WTC11 (cell line): ENCODE measurements around the gene DHX9. TPM values are rescaled to one million over a fixed set of nuclear protein-coding genes. Genes with fewer than 3 reads are reported as not detected.

Experiments
- ATAC-seq: fragments of 200-7000 bp; cut with Tn5 transposase; 2 replicates; pipeline ENCODE4 v1.10.0; 2021; ENCODE audit warnings: mild to moderate bottlenecking, moderate library complexity
- CTCF ChIA-PET: fragments of 300-600 bp; sonication (Branson Sonifier 250); formaldehyde crosslinking; loops from one replicate; lab custom pipeline; 2021; ENCODE audit warnings: antibody characterized with exemption; lab: Charles Lee
- POLR2A ChIA-PET: fragments of 350-600 bp; sonication (Branson Sonifier 250); formaldehyde crosslinking; loops from one replicate; lab custom pipeline; 2021; ENCODE audit warnings: antibody characterized with exemption; lab: Charles Lee
- DNase-seq: peaks from one replicate; pipeline ENCODE4 v3.0.0; 2021; ENCODE audit warnings: low spot score
- H3K27ac Mint-ChIP-seq: 2 replicates; pipeline ENCODE4 v1.8.0; 2021; ENCODE audit warnings: mixed read lengths
- H3K27me3 Mint-ChIP-seq: 2 replicates; pipeline ENCODE4 v1.8.0; 2021; ENCODE audit warnings: low read depth, mild to moderate bottlenecking, moderate library complexity, mixed read lengths
- H3K36me3 Mint-ChIP-seq: 2 replicates; pipeline ENCODE4 v1.8.0; 2021; ENCODE audit warnings: mixed read lengths
- H3K4me1 Mint-ChIP-seq: 2 replicates; pipeline ENCODE4 v1.8.0; 2022; ENCODE audit warnings: mixed read lengths
- H3K4me3 Mint-ChIP-seq: 2 replicates; pipeline ENCODE4 v1.8.0; 2021; ENCODE audit warnings: mild to moderate bottlenecking, moderate library complexity, mixed read lengths
- H3K9me3 Mint-ChIP-seq: 2 replicates; pipeline ENCODE4 v1.8.0; 2021; ENCODE audit warnings: mixed read lengths
- ETV6 ChIP-seq: sonication (generic); formaldehyde crosslinking; IDR thresholded peaks from 2 replicates; pipeline ENCODE4 v1.8.1; 2022; ENCODE audit warnings: mild to moderate bottlenecking, missing genetic modification reagents
- GABPB1 ChIP-seq: sonication (generic); formaldehyde crosslinking; IDR thresholded peaks from 2 replicates; pipeline ENCODE4 v1.8.1; 2023; ENCODE audit warnings: mild to moderate bottlenecking, missing genetic modification reagents
- HMGA2 ChIP-seq: fragments of 250-450 bp; sonication (Bioruptor Pico); IDR thresholded peaks from 2 replicates; pipeline ENCODE4 v1.4.0; 2021; ENCODE audit warnings: mild to moderate bottlenecking, moderate library complexity
- RELA ChIP-seq: sonication (generic); formaldehyde crosslinking; IDR thresholded peaks from 2 replicates; pipeline ENCODE4 v1.8.1; 2022; ENCODE audit warnings: missing genetic modification reagents, mild to moderate bottlenecking, borderline replicate concordance
- SMAD3 ChIP-seq: sonication (generic); formaldehyde crosslinking; IDR thresholded peaks from 2 replicates; pipeline ENCODE4 v1.8.0; 2022; ENCODE audit warnings: missing genetic modification reagents, mild to moderate bottlenecking, borderline replicate concordance
- SOX15 ChIP-seq: fragments of 250-450 bp; sonication (Bioruptor Pico); IDR thresholded peaks from 2 replicates; pipeline ENCODE4 v1.9.0; 2021; ENCODE audit warnings: mild to moderate bottlenecking
- SP1 ChIP-seq: sonication (generic); formaldehyde crosslinking; conservative IDR thresholded peaks from 2 replicates; pipeline ENCODE4 v1.8.1; 2022; ENCODE audit warnings: missing genetic modification reagents
- TEAD1 ChIP-seq: sonication (generic); formaldehyde crosslinking; IDR thresholded peaks from 2 replicates; pipeline ENCODE4 v1.8.0; 2022; ENCODE audit warnings: mild to moderate bottlenecking, missing genetic modification reagents
- TEAD4 ChIP-seq: sonication (generic); formaldehyde crosslinking; IDR thresholded peaks from 2 replicates; pipeline ENCODE4 v1.8.0; 2022; ENCODE audit warnings: mild to moderate bottlenecking, missing genetic modification reagents
- ZNF121 ChIP-seq: sonication (generic); formaldehyde crosslinking; IDR thresholded peaks from 2 replicates; pipeline ENCODE4 v1.8.0; 2023; ENCODE audit warnings: missing genetic modification reagents
- ZNF219 ChIP-seq: sonication (generic); formaldehyde crosslinking; IDR thresholded peaks from 2 replicates; pipeline ENCODE4 v1.8.0; 2023; ENCODE audit warnings: missing genetic modification reagents, mild to moderate bottlenecking, borderline replicate concordance
- total RNA-seq: library from RNA; stranded (reverse); gene quantifications from 3 replicates; pipeline ENCODE4 v1.2.3, GENCODE V29; 2021
- TF ChIP-seq, protein P1 (sequence below): fragments of 250-450 bp; sonication (Bioruptor Pico); IDR thresholded peaks from 2 replicates; pipeline ENCODE4 v1.8.0; 2021; ENCODE audit warnings: mild to moderate bottlenecking
- TF ChIP-seq, protein P2 (sequence below): sonication (generic); formaldehyde crosslinking; IDR thresholded peaks from 2 replicates; pipeline ENCODE4 v1.8.1; 2022; ENCODE audit warnings: low read depth, mild to moderate bottlenecking, moderate library complexity, missing genetic modification reagents, borderline replicate concordance
- TF ChIP-seq, protein P3 (sequence below): sonication (generic); formaldehyde crosslinking; IDR thresholded peaks from 2 replicates; pipeline ENCODE4 v1.8.1; 2022; ENCODE audit warnings: low read depth, missing genetic modification reagents, borderline replicate concordance
- TF ChIP-seq, protein P4 (sequence below): sonication (generic); formaldehyde crosslinking; IDR thresholded peaks from 2 replicates; pipeline ENCODE4 v1.8.0; 2023; ENCODE audit warnings: mild to moderate bottlenecking, missing genetic modification reagents
- TF ChIP-seq, protein P5 (sequence below): sonication (generic); formaldehyde crosslinking; IDR thresholded peaks from 2 replicates; pipeline ENCODE4 v1.8.0; 2022; ENCODE audit warnings: mild to moderate bottlenecking, missing genetic modification reagents
- TF ChIP-seq, protein P6 (sequence below): sonication (generic); formaldehyde crosslinking; IDR thresholded peaks from 2 replicates; pipeline ENCODE4 v1.8.1; 2023; ENCODE audit warnings: mild to moderate bottlenecking, missing genetic modification reagents
- TF ChIP-seq, protein P7 (sequence below): sonication (generic); formaldehyde crosslinking; IDR thresholded peaks from 2 replicates; pipeline ENCODE4 v1.8.0; 2022; ENCODE audit warnings: mild to moderate bottlenecking, missing genetic modification reagents
- TF ChIP-seq, protein P8 (sequence below): sonication (generic); formaldehyde crosslinking; IDR thresholded peaks from 2 replicates; pipeline ENCODE4 v1.8.0; 2022; ENCODE audit warnings: mild to moderate bottlenecking, missing genetic modification reagents

The DHX9 gene
- total RNA-seq, 1 experiment from 2014 or later: 280 TPM

DNA sequence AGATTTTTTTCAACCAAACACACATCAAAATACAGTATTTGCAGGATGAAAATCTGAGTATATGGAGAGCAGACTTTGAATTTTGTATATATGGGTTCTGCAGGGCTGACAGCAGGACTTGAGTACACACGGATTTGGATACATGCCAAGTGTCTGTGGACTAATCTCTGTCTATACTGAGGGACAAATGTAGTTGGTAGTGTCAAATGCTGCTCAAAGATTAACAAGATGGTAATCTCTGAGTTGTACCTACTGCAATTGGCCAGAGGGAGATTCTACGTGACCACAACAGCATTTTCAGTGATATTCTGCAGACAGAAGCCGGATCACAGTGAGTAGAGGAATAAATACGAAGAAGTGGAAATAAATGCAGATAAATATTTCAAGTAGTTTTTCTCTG lies 70.4 kb downstream of the DHX9 start:
- no peaks in the 10 kb centered on the region for H3K27me3 Mint-ChIP-seq
- peaks cover 12% of the 10 kb centered on the region for H3K4me1 Mint-ChIP-seq
- H3K9me3 Mint-ChIP-seq: peaks cover 12% of the 10 kb centered on the region
- CTCF ChIA-PET: interaction anchor here (0.7 to 1.4 kb wide), 5 partner anchors 21 to 325 kb away, joined by 3 to 6 read pairs (median 3); no protein-coding TSS in a partner anchor
- 0 out of 2 replicates have a peak, but pooled peaks have one; percentile 26 for ATAC-seq
- no peak overlapping the region for H3K4me3 Mint-ChIP-seq
- TF ChIP-seq HMGA2 (CRISPR knock-in tag) (no peak), SOX15 (CRISPR knock-in tag) (no peak), SP1 (CRISPR knock-in tag) (no peak)
- DNase-seq: no peak
- peak overlapping the region; percentile 10; the same call in 1 of the 2 replicates for H3K27ac Mint-ChIP-seq
- POLR2A ChIA-PET: no interaction called here
- H3K36me3 Mint-ChIP-seq: no peaks in the 10 kb centered on the region; the same call in 1 of the 2 replicates

DNA sequence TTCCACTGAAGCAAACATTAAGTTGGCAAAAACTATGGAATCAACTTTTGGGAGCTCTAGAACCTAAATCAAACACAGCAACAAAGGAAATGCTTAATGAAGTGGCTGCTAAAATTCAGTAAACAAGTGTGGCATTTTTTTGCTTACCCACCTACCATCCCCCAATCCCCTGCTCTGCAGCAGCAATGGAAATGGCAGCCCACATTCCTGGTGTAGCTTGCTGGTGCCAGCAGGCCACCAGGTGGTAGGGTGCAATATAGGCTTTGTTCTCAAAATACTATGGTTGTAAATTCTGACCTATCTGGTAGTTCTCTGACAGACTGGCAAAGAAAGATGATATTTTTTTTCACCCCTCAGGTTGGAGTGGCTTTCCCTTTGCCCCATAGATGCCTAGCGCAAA lies 71.0 kb downstream of the DHX9 start:
- Mint-ChIP-seq H3K4me3 (no peak overlapping the region), H3K27ac (peak overlapping the region; percentile 69), H3K27me3 (no peaks in the 10 kb centered on the region), H3K4me1 (peaks cover 12% of the 10 kb centered on the region), H3K9me3 (peaks cover 12% of the 10 kb centered on the region), H3K36me3 (no peaks in the 10 kb centered on the region; the same call in 1 of the 2 replicates)
- CTCF ChIA-PET: interaction anchor here (0.7 to 1.4 kb wide), 5 partner anchors 21 to 325 kb away, joined by 3 to 6 read pairs (median 3); no protein-coding TSS in a partner anchor
- ATAC-seq (peak; percentile 97), DNase-seq (peak; percentile 35)
- TF ChIP-seq SMAD3 (CRISPR knock-in tag) (no peak), RELA (CRISPR knock-in tag) (no peak), TEAD4 (peak; percentile 50; the same call in 1 of the 2 replicates)
- TF ChIP-seq, protein P1, sequence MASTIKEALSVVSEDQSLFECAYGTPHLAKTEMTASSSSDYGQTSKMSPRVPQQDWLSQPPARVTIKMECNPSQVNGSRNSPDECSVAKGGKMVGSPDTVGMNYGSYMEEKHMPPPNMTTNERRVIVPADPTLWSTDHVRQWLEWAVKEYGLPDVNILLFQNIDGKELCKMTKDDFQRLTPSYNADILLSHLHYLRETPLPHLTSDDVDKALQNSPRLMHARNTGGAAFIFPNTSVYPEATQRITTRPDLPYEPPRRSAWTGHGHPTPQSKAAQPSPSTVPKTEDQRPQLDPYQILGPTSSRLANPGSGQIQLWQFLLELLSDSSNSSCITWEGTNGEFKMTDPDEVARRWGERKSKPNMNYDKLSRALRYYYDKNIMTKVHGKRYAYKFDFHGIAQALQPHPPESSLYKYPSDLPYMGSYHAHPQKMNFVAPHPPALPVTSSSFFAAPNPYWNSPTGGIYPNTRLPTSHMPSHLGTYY (CRISPR knock-in tag): 0 out of 2 replicates have a peak, but pooled peaks have one; percentile 40
- POLR2A ChIA-PET: no interaction called here

DNA sequence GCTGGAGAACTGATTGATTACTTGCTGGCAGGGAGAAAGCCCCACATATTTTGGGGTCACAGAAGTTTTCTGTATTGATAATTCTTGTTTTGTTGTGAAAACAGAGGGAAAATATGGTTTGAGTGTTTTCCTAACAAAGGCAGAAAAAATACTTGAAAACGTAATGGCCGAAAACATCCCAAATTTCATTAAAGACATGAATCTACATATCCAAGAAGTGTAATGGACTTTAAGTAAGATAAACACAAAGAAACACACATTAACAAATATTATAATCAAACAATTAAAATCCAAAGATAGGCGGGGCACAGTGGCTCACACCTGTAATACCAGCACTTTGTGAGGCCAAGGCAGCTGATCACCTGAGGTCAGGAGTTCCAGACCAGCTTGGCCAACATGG lies 74.3 kb downstream of the DHX9 start:
- H3K36me3 Mint-ChIP-seq: no peaks in the 10 kb centered on the region; the same call in 1 of the 2 replicates
- no peak overlapping the region for H3K4me3 Mint-ChIP-seq
- H3K4me1 Mint-ChIP-seq: peaks cover 12% of the 10 kb centered on the region
- DNase-seq (no peak), ATAC-seq (no peak)
- H3K27me3 Mint-ChIP-seq: no peaks in the 10 kb centered on the region
- H3K9me3 Mint-ChIP-seq: peaks cover 12% of the 10 kb centered on the region
- H3K27ac Mint-ChIP-seq: no peak overlapping the region
- TF ChIP-seq, protein P2, sequence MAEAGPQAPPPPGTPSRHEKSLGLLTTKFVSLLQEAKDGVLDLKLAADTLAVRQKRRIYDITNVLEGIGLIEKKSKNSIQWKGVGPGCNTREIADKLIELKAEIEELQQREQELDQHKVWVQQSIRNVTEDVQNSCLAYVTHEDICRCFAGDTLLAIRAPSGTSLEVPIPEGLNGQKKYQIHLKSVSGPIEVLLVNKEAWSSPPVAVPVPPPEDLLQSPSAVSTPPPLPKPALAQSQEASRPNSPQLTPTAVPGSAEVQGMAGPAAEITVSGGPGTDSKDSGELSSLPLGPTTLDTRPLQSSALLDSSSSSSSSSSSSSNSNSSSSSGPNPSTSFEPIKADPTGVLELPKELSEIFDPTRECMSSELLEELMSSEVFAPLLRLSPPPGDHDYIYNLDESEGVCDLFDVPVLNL: no peak
- TF ChIP-seq TEAD1 (CRISPR knock-in tag): no peak
- TF ChIP-seq, protein P3, sequence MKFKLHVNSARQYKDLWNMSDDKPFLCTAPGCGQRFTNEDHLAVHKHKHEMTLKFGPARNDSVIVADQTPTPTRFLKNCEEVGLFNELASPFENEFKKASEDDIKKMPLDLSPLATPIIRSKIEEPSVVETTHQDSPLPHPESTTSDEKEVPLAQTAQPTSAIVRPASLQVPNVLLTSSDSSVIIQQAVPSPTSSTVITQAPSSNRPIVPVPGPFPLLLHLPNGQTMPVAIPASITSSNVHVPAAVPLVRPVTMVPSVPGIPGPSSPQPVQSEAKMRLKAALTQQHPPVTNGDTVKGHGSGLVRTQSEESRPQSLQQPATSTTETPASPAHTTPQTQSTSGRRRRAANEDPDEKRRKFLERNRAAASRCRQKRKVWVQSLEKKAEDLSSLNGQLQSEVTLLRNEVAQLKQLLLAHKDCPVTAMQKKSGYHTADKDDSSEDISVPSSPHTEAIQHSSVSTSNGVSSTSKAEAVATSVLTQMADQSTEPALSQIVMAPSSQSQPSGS: no peak
- TF ChIP-seq ZNF219 (CRISPR knock-in tag): no peak
- TF ChIP-seq ETV6 (CRISPR knock-in tag): no peak
- TF ChIP-seq, protein P4, sequence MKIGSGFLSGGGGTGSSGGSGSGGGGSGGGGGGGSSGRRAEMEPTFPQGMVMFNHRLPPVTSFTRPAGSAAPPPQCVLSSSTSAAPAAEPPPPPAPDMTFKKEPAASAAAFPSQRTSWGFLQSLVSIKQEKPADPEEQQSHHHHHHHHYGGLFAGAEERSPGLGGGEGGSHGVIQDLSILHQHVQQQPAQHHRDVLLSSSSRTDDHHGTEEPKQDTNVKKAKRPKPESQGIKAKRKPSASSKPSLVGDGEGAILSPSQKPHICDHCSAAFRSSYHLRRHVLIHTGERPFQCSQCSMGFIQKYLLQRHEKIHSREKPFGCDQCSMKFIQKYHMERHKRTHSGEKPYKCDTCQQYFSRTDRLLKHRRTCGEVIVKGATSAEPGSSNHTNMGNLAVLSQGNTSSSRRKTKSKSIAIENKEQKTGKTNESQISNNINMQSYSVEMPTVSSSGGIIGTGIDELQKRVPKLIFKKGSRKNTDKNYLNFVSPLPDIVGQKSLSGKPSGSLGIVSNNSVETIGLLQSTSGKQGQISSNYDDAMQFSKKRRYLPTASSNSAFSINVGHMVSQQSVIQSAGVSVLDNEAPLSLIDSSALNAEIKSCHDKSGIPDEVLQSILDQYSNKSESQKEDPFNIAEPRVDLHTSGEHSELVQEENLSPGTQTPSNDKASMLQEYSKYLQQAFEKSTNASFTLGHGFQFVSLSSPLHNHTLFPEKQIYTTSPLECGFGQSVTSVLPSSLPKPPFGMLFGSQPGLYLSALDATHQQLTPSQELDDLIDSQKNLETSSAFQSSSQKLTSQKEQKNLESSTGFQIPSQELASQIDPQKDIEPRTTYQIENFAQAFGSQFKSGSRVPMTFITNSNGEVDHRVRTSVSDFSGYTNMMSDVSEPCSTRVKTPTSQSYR (CRISPR knock-in tag): no peak
- TF ChIP-seq, protein P5, sequence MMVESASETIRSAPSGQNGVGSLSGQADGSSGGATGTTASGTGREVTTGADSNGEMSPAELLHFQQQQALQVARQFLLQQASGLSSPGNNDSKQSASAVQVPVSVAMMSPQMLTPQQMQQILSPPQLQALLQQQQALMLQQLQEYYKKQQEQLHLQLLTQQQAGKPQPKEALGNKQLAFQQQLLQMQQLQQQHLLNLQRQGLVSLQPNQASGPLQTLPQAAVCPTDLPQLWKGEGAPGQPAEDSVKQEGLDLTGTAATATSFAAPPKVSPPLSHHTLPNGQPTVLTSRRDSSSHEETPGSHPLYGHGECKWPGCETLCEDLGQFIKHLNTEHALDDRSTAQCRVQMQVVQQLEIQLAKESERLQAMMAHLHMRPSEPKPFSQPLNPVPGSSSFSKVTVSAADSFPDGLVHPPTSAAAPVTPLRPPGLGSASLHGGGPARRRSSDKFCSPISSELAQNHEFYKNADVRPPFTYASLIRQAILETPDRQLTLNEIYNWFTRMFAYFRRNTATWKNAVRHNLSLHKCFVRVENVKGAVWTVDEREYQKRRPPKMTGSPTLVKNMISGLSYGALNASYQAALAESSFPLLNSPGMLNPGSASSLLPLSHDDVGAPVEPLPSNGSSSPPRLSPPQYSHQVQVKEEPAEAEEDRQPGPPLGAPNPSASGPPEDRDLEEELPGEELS: no peak
- TF ChIP-seq, protein P6, sequence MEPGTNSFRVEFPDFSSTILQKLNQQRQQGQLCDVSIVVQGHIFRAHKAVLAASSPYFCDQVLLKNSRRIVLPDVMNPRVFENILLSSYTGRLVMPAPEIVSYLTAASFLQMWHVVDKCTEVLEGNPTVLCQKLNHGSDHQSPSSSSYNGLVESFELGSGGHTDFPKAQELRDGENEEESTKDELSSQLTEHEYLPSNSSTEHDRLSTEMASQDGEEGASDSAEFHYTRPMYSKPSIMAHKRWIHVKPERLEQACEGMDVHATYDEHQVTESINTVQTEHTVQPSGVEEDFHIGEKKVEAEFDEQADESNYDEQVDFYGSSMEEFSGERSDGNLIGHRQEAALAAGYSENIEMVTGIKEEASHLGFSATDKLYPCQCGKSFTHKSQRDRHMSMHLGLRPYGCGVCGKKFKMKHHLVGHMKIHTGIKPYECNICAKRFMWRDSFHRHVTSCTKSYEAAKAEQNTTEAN (CRISPR knock-in tag): no peak
- TF ChIP-seq, protein P7, sequence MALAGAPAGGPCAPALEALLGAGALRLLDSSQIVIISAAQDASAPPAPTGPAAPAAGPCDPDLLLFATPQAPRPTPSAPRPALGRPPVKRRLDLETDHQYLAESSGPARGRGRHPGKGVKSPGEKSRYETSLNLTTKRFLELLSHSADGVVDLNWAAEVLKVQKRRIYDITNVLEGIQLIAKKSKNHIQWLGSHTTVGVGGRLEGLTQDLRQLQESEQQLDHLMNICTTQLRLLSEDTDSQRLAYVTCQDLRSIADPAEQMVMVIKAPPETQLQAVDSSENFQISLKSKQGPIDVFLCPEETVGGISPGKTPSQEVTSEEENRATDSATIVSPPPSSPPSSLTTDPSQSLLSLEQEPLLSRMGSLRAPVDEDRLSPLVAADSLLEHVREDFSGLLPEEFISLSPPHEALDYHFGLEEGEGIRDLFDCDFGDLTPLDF (CRISPR knock-in tag): no peak
- TF ChIP-seq ZNF121: no peak
- TF ChIP-seq, protein P8, sequence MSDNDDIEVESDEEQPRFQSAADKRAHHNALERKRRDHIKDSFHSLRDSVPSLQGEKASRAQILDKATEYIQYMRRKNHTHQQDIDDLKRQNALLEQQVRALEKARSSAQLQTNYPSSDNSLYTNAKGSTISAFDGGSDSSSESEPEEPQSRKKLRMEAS (CRISPR knock-in tag): no peak
- TF ChIP-seq GABPB1 (CRISPR knock-in tag): no peak
- ChIA-PET POLR2A (no interaction called here), CTCF (no interaction called here)
